ENCODE data around the gene HAL.

GRCh38 chr12:95942101-95942523 lies 54.0 kb downstream of the HAL start:
- TF ChIP-seq CTCF (conservative IDR thresholded peaks at IDR 0.05) (no peak), ZFX (IDR thresholded peaks at IDR 0.05) (no peak)
